HEK293 (cell line): ENCODE data around the gene TENT4B.

ENCODE experiments used
- SP2 ChIP-seq: fragments of 450-650 bp; formaldehyde crosslinking; IDR thresholded peaks from 2 replicates; pipeline ENCODE4 v1.5.1; 2016; ENCODE audit warnings: missing biosample characterization, missing genetic modification characterization
- ZBTB17 ChIP-seq: fragments of 450-650 bp; formaldehyde crosslinking; IDR thresholded peaks from 2 replicates; pipeline ENCODE4 v1.5.1; 2016; ENCODE audit warnings: missing biosample characterization, missing genetic modification characterization
- ZFHX2 ChIP-seq: fragments of 450-650 bp; formaldehyde crosslinking; conservative IDR thresholded peaks from 2 replicates; pipeline ENCODE4 v1.5.1; 2016; ENCODE audit warnings: missing biosample characterization, missing genetic modification characterization
- ZNF274 ChIP-seq, 2 experiments: fragments of 200-500 bp in 1 of 2; fragments of 450-650 bp in 1 of 2; sonication (Bioruptor generic) in 1 of 2; formaldehyde crosslinking in 1 of 2; IDR thresholded peaks; 2 replicates each; pipeline versions ENCODE4 v1.5.1 to v1.6.1; 2014 to 2016; ENCODE audit warnings: borderline replicate concordance in 1 of 2, inconsistent platforms in 1 of 2, low read length in 1 of 2, missing biosample characterization in 1 of 2, missing genetic modification characterization in 1 of 2
- ZNF529 ChIP-seq: fragments of 450-650 bp; formaldehyde crosslinking; IDR thresholded peaks from 2 replicates; pipeline ENCODE4 v1.5.1; 2017; ENCODE audit warnings: missing genetic modification characterization, missing biosample characterization; ENCODE audit not compliant: insufficient replicate concordance
- TF ChIP-seq, protein P1 (sequence below): fragments of 450-650 bp; formaldehyde crosslinking; IDR thresholded peaks from 2 replicates; pipeline ENCODE4 v1.5.1; 2016; ENCODE audit warnings: missing biosample characterization, missing genetic modification characterization
- TF ChIP-seq, protein P2 (sequence below): sonication (generic); formaldehyde crosslinking; IDR thresholded peaks from 2 replicates; pipeline ENCODE4 v1.8.1; 2022; ENCODE audit warnings: mild to moderate bottlenecking, moderate library complexity, missing genetic modification reagents
- TF ChIP-seq, protein P3 (sequence below): fragments of 450-650 bp; IDR thresholded peaks from 2 replicates; pipeline ENCODE4 v1.5.1; 2018; ENCODE audit warnings: missing biosample characterization, missing genetic modification characterization

DNA sequence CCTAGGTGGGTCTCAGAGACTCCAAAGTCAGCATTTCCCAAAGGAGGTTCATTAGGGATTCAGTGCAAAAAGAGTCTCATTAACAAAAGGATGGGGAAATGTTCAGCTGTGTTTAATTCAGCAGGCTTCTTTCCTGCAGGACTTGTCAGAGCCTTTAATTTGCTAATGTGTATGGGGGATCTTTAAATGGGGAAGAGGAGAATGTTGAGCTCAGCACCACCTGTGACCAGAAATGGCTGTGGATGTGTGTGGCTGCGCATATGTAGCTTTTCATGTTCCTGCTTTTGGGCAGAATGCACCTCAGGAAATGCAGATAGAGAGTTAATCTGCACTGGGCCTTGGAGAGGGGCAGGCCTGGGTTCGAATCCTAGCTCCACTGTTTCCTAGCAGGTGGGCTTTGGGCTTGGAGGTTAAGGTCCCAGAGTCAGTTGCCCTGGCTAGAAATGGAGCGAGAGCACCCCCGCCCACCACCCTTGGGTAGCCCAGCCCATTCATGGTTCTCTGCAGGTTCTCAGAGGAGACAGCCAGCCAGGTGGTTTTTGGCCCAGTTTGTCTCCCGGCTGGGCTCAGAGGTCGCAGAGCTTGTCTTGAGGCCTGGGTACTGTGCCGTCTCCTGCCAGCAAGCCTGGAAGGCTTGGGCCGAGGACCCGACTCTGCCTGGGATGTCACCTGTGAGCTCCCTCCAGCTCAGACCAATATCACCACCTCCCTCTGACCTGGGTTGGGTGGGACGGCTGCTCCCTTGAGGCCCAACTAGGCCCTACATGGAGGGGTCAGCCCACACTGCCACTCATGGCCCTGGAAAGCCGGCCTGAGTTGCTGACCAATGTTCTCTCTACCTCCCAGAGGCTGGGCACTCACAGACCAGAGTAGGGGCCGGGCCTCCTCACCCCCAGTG lies 122.6 kb downstream of the TENT4B start:
- TF ChIP-seq, protein P1, sequence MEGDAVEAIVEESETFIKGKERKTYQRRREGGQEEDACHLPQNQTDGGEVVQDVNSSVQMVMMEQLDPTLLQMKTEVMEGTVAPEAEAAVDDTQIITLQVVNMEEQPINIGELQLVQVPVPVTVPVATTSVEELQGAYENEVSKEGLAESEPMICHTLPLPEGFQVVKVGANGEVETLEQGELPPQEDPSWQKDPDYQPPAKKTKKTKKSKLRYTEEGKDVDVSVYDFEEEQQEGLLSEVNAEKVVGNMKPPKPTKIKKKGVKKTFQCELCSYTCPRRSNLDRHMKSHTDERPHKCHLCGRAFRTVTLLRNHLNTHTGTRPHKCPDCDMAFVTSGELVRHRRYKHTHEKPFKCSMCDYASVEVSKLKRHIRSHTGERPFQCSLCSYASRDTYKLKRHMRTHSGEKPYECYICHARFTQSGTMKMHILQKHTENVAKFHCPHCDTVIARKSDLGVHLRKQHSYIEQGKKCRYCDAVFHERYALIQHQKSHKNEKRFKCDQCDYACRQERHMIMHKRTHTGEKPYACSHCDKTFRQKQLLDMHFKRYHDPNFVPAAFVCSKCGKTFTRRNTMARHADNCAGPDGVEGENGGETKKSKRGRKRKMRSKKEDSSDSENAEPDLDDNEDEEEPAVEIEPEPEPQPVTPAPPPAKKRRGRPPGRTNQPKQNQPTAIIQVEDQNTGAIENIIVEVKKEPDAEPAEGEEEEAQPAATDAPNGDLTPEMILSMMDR (tag by site-specific recombination), result no peak
- no peak for TF ChIP-seq ZNF529 (tag by site-specific recombination)
- TF ChIP-seq SP2 (tag by site-specific recombination), result no peak
- no peak for TF ChIP-seq ZNF274 (IDR thresholded peaks at IDR 0.05; ENCODE audit: low read length)
- no peak for TF ChIP-seq ZNF274 (tag by site-specific recombination; IDR thresholded peaks at IDR 0.05; ENCODE audit: borderline replicate concordance)
- TF ChIP-seq, protein P2, sequence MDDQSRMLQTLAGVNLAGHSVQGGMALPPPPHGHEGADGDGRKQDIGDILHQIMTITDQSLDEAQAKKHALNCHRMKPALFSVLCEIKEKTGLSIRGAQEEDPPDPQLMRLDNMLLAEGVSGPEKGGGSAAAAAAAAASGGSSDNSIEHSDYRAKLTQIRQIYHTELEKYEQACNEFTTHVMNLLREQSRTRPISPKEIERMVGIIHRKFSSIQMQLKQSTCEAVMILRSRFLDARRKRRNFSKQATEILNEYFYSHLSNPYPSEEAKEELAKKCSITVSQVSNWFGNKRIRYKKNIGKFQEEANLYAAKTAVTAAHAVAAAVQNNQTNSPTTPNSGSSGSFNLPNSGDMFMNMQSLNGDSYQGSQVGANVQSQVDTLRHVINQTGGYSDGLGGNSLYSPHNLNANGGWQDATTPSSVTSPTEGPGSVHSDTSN, result no peak
- no peak for TF ChIP-seq ZFHX2 (tag by site-specific recombination)
- TF ChIP-seq, protein P3, sequence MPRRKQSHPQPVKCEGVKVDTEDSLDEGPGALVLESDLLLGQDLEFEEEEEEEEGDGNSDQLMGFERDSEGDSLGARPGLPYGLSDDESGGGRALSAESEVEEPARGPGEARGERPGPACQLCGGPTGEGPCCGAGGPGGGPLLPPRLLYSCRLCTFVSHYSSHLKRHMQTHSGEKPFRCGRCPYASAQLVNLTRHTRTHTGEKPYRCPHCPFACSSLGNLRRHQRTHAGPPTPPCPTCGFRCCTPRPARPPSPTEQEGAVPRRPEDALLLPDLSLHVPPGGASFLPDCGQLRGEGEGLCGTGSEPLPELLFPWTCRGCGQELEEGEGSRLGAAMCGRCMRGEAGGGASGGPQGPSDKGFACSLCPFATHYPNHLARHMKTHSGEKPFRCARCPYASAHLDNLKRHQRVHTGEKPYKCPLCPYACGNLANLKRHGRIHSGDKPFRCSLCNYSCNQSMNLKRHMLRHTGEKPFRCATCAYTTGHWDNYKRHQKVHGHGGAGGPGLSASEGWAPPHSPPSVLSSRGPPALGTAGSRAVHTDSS, result no peak
- no peak for TF ChIP-seq ZBTB17 (tag by site-specific recombination)
